ENCODE measurements around the gene CERS5.
A peak's percentile ranks its signal among the peaks of the same experiment; 100 is the strongest.

The CERS5 gene

DNA sequence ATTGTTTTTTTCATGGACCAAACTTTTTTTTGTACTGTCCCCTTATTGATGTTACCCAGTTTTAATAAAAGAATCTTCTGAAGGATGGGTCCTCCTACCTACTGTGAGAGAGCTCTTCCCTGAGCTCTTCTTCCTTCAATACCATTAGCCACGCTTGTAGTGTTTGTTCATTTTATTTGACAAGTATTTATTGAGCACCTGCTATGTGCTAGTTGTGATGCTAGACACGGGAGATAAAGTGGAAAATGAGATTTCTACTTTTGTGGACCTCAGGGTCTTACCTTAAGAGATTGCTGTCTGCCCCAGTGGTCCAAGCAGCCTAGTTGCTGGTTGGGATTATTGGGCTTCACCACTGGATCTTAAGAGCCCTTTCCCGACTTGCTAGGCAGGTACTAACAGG is 66.6 kb downstream of the CERS5 start:
- no peak for DNase-seq (ENCODE audit: low read depth)
- TF ChIP-seq, protein P1, sequence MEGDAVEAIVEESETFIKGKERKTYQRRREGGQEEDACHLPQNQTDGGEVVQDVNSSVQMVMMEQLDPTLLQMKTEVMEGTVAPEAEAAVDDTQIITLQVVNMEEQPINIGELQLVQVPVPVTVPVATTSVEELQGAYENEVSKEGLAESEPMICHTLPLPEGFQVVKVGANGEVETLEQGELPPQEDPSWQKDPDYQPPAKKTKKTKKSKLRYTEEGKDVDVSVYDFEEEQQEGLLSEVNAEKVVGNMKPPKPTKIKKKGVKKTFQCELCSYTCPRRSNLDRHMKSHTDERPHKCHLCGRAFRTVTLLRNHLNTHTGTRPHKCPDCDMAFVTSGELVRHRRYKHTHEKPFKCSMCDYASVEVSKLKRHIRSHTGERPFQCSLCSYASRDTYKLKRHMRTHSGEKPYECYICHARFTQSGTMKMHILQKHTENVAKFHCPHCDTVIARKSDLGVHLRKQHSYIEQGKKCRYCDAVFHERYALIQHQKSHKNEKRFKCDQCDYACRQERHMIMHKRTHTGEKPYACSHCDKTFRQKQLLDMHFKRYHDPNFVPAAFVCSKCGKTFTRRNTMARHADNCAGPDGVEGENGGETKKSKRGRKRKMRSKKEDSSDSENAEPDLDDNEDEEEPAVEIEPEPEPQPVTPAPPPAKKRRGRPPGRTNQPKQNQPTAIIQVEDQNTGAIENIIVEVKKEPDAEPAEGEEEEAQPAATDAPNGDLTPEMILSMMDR (IDR thresholded peaks at IDR 0.05; ENCODE audit: control insufficient read depth, extremely low read depth, insufficient read depth), result no peak
- H3K4me3 ChIP-seq (ENCODE audit: low read depth, low read length), result no peak overlapping the region

DNA sequence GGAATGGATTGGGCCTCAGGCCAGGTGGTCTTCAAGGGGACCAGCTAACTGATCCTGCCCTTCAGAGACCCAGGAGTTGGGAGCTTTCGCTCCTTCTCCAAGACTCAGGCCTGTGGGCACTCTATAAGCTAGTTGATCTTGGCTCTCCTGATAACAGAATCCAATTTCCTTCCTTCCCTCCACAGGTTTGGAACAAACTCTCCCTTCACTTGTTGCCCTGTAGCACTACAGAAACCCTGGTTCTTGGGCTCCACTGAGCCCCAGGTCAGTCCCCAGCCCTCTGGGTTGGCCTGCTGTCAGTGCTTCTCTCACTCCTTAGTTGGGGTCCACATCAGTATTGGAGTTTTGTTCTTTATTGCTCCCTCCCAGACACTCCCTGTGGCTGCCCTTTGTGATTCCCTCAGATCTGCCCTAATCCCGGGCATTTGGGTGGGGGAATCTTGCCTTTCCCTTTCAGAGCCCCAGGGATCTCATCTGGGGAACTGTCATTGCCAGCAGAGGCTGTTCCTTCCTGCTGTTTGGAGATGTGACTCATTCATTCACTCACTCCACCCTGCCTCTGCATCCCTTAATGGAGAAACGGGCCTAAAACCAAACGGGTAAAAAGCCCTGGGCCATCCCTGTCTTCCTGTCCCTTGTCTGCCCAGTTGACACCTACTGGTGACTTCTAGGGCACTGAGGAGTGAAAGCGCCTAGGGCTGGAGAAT is 67.7 kb downstream of the CERS5 start:
- DNase-seq (ENCODE audit: low read depth), result no peak
- no peak overlapping the region for H3K4me3 ChIP-seq (ENCODE audit: low read depth, low read length)
- TF ChIP-seq, protein P1 (IDR thresholded peaks at IDR 0.05; ENCODE audit: control insufficient read depth, extremely low read depth, insufficient read depth), result no peak

DNA sequence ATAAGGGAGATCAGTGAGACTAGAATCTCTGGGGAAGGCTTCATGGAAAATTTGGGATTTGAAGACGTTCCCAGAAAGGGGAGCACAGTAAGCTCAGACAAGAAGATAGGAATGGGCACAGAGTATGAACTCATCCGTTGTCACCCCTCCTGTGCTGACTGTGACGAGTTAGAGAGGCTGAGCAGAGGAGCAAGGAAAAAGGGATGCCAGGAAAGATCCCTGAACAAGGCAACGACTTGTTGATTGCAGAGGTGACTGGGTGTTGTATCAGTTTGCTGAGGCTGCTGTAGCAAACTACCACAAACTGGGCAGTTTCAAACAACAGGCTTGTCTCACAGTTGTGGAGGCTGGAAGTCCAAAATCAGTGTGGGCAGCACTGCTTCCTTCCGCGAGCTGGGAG is 69.2 kb downstream of the CERS5 start:
- TF ChIP-seq, protein P1 (IDR thresholded peaks at IDR 0.05; ENCODE audit: control insufficient read depth, extremely low read depth, insufficient read depth), result no peak
- H3K4me3 ChIP-seq (ENCODE audit: low read depth, low read length), result no peak overlapping the region
- no peak for DNase-seq (ENCODE audit: low read depth)

DNA sequence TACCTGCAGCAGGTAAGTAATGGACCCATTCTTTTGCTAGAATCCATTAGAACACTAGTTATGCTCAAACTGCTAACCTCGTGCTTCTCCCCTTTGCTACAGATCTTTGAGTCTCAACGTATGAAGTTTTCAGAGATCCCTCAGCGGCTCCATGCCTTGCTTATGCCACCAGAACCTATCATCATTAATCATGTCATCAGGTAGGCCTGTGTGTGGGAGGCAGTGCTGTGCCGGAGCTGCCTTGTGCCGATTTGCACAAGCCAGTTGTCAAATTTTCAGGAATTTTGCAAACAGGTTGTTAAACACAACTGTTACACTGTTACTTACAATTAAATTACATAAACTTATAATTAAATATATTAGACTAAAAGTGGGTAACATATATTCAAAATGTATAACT is 76.8 kb downstream of the CERS5 start:
- DNase-seq (ENCODE audit: low read depth), result no peak
- H3K4me3 ChIP-seq (ENCODE audit: low read depth, low read length), result no peak overlapping the region
- TF ChIP-seq, protein P1 (IDR thresholded peaks at IDR 0.05; ENCODE audit: control insufficient read depth, extremely low read depth, insufficient read depth), result no peak

DNA sequence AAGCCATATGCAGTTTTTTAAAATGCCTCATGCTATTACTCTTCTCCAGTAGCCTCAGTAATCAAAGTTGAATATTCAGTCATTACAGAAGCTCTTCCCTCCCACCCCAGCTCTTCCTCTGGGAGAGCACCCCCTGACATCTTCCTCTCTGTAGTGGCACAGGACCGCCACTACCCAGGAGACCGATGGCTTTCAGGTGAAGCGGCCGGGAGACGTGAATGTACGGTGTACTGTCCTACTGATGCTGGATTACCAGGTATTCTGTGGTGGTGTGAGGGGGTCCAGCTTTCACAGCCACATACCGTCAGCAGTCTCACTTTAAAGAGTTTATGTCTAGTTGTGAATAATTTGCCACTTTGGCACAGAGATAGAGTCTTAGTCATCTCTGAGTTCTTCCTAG is 77.4 kb downstream of the CERS5 start:
- no peak for DNase-seq (ENCODE audit: low read depth)
- TF ChIP-seq, protein P1 (IDR thresholded peaks at IDR 0.05; ENCODE audit: control insufficient read depth, extremely low read depth, insufficient read depth), result no peak
- no peak overlapping the region for H3K4me3 ChIP-seq (ENCODE audit: low read depth, low read length)

DNA sequence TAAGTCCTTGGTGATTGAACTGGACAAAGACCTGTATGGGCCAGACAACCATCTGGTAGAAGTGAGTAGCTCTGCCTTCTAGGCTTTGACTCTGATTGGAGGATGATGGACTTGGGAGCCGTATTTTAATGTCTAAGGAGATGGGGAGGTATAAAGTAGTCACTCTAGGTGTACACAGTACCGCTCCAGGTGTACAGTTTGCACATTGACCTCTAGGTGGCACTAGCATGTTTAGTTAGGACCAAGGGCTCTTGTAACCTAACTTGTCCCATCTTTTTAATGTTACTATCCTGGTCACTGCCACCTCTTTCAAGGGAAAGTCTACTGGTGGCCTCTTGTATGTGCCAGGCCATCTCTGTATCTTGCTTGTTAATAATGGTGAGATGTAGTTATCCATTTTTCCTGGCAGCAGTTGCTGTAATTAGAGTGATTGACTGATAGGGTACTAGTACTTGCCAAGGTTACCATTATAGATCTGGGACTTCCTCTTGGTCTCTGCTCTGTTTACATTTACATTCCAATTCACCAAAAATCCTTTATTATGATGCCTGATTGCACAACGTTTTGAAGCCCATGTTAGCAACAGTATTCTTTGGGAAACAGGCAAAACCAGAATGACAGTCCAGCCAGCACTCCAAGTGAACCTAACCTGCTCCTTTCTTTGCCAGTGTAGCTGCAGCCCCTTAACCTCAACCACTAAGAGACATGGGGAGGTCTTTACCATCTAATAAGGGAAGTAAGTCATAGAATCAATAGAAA is 78.4 kb downstream of the CERS5 start:
- DNase-seq (ENCODE audit: low read depth), result no peak
- TF ChIP-seq, protein P1 (IDR thresholded peaks at IDR 0.05; ENCODE audit: control insufficient read depth, extremely low read depth, insufficient read depth), result peak; percentile 82
- no peak overlapping the region for H3K4me3 ChIP-seq (ENCODE audit: low read depth, low read length)

Measured in LNCaP clone FGC (cell line).